Dendritic cell treated with granulocyte-macrophage colony-stimulating factor and Interleukin-4, amounts not matched to agents 40 ng/mL and 50 ng/mL, for 4 days (primary cell): ENCODE results near the gene ZNF516.

Source experiments
- H3K27ac Mint-ChIP-seq: one replicate; pipeline ENCODE4 v1.8.0; 2022; ENCODE audit warnings: mild to moderate bottlenecking, mixed read lengths
- H3K27me3 Mint-ChIP-seq: one replicate; pipeline ENCODE4 v1.8.0; 2022; ENCODE audit warnings: mild to moderate bottlenecking, mixed read lengths
- H3K36me3 Mint-ChIP-seq: one replicate; pipeline ENCODE4 v1.8.0; 2022; ENCODE audit warnings: low read depth, mixed read lengths
- H3K4me1 Mint-ChIP-seq: one replicate; pipeline ENCODE4 v1.8.0; 2022; ENCODE audit warnings: low read depth, mixed read lengths
- H3K4me3 Mint-ChIP-seq: one replicate; pipeline ENCODE4 v1.8.0; 2022; ENCODE audit warnings: mild to moderate bottlenecking, moderate library complexity, mixed read lengths
- H3K9me3 Mint-ChIP-seq: one replicate; pipeline ENCODE4 v1.8.0; 2022; ENCODE audit warnings: mixed read lengths
- intact Hi-C: fragments of 100-400 bp; cut with micrococcal nuclease; formaldehyde crosslinking; loops from one replicate; pipeline ENCODE4 v1.15.0; 2022

ZNF516 gene

DNA sequence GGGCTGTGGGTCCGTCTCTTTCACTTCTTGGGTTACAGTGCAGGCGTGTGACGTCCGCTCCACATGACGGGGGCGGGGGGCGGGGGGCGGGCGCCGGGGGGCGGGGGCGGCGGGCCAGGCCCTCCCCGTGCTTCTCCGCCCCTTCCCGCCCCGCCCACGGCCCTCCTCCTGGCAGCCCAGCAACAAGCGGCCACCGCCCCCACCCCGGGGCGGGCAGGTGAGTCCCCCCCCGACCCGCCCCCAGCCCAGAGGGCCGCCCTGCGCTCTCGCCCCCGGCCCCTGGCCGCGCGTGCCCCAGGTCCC is 3.6 kb downstream of the ZNF516 start:
- H3K9me3 Mint-ChIP-seq: no peaks in the 10 kb centered on the region
- peak overlapping the region; percentile 96 for H3K27ac Mint-ChIP-seq
- H3K4me3 Mint-ChIP-seq: peak overlapping the region; percentile 93
- H3K4me1 Mint-ChIP-seq: peaks cover 60% of the 10 kb centered on the region
- H3K27me3 Mint-ChIP-seq: no peaks in the 10 kb centered on the region
- H3K36me3 Mint-ChIP-seq: peaks cover 56% of the 10 kb centered on the region
- intact Hi-C loops: loop anchor here (5.0 to 10.0 kb wide), 2 partner anchors 61 to 623 kb away; no protein-coding TSS in a partner anchor

DNA sequence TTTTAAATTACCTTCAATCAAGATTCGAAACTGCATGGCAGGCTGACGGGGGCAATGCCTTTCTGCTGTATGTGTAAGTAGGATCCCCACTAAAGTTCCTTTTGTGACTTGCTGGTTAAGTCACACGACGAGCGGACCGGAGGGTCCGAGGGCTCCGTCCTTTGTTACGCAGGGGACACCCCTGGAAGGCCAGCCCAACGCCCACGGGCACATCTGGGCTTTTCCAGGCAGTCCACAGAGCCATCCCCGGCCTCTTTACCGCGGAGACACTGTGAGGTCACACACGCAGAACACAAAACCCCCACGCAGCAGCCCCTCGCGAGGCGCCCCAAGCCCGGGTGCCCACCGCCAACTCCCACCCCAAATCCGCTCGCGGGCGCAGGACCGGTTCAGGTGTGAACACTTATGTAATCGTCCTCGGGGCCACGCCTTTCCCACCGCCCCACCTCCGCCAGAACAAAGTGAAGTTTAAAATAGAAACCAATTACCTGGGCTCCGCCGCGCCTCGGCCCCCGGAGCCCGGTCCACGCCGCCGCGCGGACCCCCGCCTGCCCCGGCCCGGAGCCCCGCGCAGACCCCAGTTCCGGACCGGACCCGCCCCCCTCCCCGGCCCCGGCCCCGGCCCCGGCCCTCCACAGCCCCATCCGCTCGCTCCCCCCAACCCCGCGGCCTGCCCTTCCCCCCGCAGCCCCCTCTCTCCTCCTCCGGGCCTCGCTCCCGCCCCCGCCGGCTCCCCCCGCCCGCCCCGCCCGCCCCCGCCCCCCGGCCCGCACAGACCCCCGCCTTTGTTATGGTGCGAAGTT is 4.2 kb downstream of the ZNF516 start:
- intact Hi-C loops: loop anchor here (5.0 to 10.0 kb wide), 2 partner anchors 61 to 624 kb away; no protein-coding TSS in a partner anchor
- peak overlapping the region; percentile 92 for H3K4me3 Mint-ChIP-seq
- no peaks in the 10 kb centered on the region for H3K9me3 Mint-ChIP-seq
- peaks cover 61% of the 10 kb centered on the region for H3K4me1 Mint-ChIP-seq
- H3K27me3 Mint-ChIP-seq: no peaks in the 10 kb centered on the region
- peaks cover 56% of the 10 kb centered on the region for H3K36me3 Mint-ChIP-seq
- H3K27ac Mint-ChIP-seq: peak overlapping the region; percentile 90

DNA sequence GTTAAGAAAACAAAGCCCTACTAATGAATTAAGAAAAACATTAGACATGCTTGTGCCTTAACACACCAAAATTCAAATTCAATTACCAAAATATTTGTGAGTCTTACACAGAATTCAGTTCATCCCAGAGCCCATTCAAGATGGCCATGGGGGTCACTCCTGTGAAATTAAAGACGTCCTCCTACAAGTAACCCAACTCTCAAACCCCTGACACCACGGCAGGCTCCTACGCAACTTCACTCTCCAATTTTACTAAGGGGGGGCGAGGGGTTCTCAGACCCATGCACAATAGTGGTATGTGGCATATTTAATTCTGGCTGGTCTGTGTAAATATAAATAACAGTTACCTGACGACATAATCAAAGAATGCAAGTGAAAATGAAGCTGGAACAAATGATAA is 5.0 kb downstream of the ZNF516 start:
- peak overlapping the region; percentile 92 for H3K4me3 Mint-ChIP-seq
- intact Hi-C loops: loop anchor here (5.0 to 10.0 kb wide), 2 partner anchors 62 to 625 kb away; no protein-coding TSS in a partner anchor

GRCh38 chr18:76489081-76489480 is 6.0 kb downstream of the ZNF516 start:
- Mint-ChIP-seq H3K36me3 (peaks cover 55% of the 10 kb centered on the region), H3K27ac (no peak overlapping the region), H3K9me3 (no peaks in the 10 kb centered on the region), H3K27me3 (no peaks in the 10 kb centered on the region), H3K4me1 (peaks cover 79% of the 10 kb centered on the region), H3K4me3 (no peak overlapping the region)
- intact Hi-C loops: loop anchor here (5.0 to 10.0 kb wide), 3 partner anchors 78 to 196 kb away; no protein-coding TSS in a partner anchor

More for the DNA sequence above, 5.0 kb downstream of the ZNF516 start:
- H3K36me3 Mint-ChIP-seq: peaks cover 57% of the 10 kb centered on the region
- no peaks in the 10 kb centered on the region for H3K27me3 Mint-ChIP-seq
- H3K9me3 Mint-ChIP-seq: no peaks in the 10 kb centered on the region
- H3K4me1 Mint-ChIP-seq: peaks cover 69% of the 10 kb centered on the region
- peak overlapping the region; percentile 90 for H3K27ac Mint-ChIP-seq

GRCh38 chr18:76488190-76488589 is 6.9 kb downstream of the ZNF516 start:
- intact Hi-C loops: loop anchor here (5.0 to 10.0 kb wide), 3 partner anchors 79 to 197 kb away; no protein-coding TSS in a partner anchor
- H3K4me1 Mint-ChIP-seq: peaks cover 82% of the 10 kb centered on the region
- no peaks in the 10 kb centered on the region for H3K9me3 Mint-ChIP-seq
- H3K27me3 Mint-ChIP-seq: no peaks in the 10 kb centered on the region
- peak overlapping the region; percentile 15 for H3K27ac Mint-ChIP-seq
- peaks cover 55% of the 10 kb centered on the region for H3K36me3 Mint-ChIP-seq
- no peak overlapping the region for H3K4me3 Mint-ChIP-seq

GRCh38 chr18:76487782-76488181 is 7.3 kb downstream of the ZNF516 start:
- peak overlapping the region; percentile 15 for H3K27ac Mint-ChIP-seq
- peaks cover 85% of the 10 kb centered on the region for H3K4me1 Mint-ChIP-seq
- intact Hi-C loops: loop anchor here (5.0 to 10.0 kb wide), 3 partner anchors 80 to 197 kb away; no protein-coding TSS in a partner anchor

GRCh38 chr18:76487070-76487469 is 8.0 kb downstream of the ZNF516 start:
- H3K27ac Mint-ChIP-seq: peak overlapping the region; percentile 12
- H3K36me3 Mint-ChIP-seq: peaks cover 57% of the 10 kb centered on the region
- H3K27me3 Mint-ChIP-seq: no peaks in the 10 kb centered on the region
- no peaks in the 10 kb centered on the region for H3K9me3 Mint-ChIP-seq
- H3K4me1 Mint-ChIP-seq: peaks cover 85% of the 10 kb centered on the region
- intact Hi-C loops: loop anchor here (5.0 to 10.0 kb wide), 3 partner anchors 80 to 198 kb away; no protein-coding TSS in a partner anchor
- no peak overlapping the region for H3K4me3 Mint-ChIP-seq

More at GRCh38 chr18:76487782-76488181, 7.3 kb downstream of the ZNF516 start:
- H3K4me3 Mint-ChIP-seq: no peak overlapping the region
- no peaks in the 10 kb centered on the region for H3K9me3 Mint-ChIP-seq
- peaks cover 57% of the 10 kb centered on the region for H3K36me3 Mint-ChIP-seq
- H3K27me3 Mint-ChIP-seq: no peaks in the 10 kb centered on the region

GRCh38 chr18:76486574-76486973 is 8.5 kb downstream of the ZNF516 start:
- Mint-ChIP-seq H3K4me1 (peaks cover 82% of the 10 kb centered on the region), H3K4me3 (no peak overlapping the region), H3K9me3 (no peaks in the 10 kb centered on the region), H3K36me3 (peaks cover 55% of the 10 kb centered on the region), H3K27ac (peak overlapping the region; percentile 12), H3K27me3 (no peaks in the 10 kb centered on the region)
- intact Hi-C loops: loop anchor here (5.0 to 10.0 kb wide), 3 partner anchors 81 to 198 kb away; no protein-coding TSS in a partner anchor

GRCh38 chr18:76486038-76486437 is 9.0 kb downstream of the ZNF516 start:
- H3K4me3 Mint-ChIP-seq: no peak overlapping the region
- no peaks in the 10 kb centered on the region for H3K9me3 Mint-ChIP-seq
- peak overlapping the region; percentile 12 for H3K27ac Mint-ChIP-seq
- intact Hi-C loops: loop anchor here (5.0 to 10.0 kb wide), 3 partner anchors 81 to 199 kb away; no protein-coding TSS in a partner anchor
- H3K27me3 Mint-ChIP-seq: no peaks in the 10 kb centered on the region
- H3K4me1 Mint-ChIP-seq: peaks cover 86% of the 10 kb centered on the region
- peaks cover 59% of the 10 kb centered on the region for H3K36me3 Mint-ChIP-seq

DNA sequence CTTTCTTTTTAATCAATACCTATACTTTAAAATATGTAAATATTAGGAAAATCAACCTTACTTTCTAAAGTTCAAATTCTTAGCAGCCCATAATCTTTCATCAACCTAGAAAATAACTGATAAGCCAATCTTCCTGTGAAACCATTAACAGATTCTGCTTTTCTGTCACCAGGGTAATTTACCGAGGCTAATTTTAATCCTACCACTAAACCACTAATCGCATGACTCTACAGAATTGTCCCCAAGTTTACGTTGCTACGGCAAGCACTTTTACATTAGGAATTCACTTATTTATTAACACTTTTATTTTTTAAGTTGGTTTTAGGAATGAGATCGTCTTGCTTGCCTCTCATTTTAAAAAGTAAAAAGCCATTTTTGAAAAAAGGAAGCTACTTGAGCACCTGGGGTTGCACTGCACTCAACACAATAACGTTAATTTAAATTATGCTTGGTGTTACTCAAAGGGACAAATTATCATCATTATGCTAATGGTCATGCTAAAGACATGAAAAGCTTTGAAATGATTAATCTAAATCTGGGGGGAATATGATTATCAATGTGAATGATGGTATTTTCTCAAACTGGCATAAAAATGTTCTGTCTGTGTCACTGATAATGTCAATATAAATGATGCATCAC is 10.2 kb downstream of the ZNF516 start:
- Mint-ChIP-seq H3K27ac (no peak overlapping the region), H3K4me1 (peaks cover 84% of the 10 kb centered on the region), H3K36me3 (peaks cover 57% of the 10 kb centered on the region), H3K9me3 (no peaks in the 10 kb centered on the region), H3K4me3 (no peak overlapping the region), H3K27me3 (no peaks in the 10 kb centered on the region)
- intact Hi-C loops: loop anchor here (5.0 to 10.0 kb wide), 3 partner anchors 82 to 200 kb away; no protein-coding TSS in a partner anchor

GRCh38 chr18:76483780-76484179 is 11.3 kb downstream of the ZNF516 start:
- Mint-ChIP-seq H3K27ac (peak overlapping the region; percentile 18), H3K4me3 (no peak overlapping the region), H3K27me3 (no peaks in the 10 kb centered on the region), H3K9me3 (no peaks in the 10 kb centered on the region), H3K4me1 (peaks cover 87% of the 10 kb centered on the region), H3K36me3 (peaks cover 57% of the 10 kb centered on the region)
- intact Hi-C loops: loop anchor here (10.0 kb wide), 1 partner anchor 201 kb away; no protein-coding TSS in a partner anchor

- H3K27ac Mint-ChIP-seq: peak overlapping the region; percentile 18
- H3K9me3 Mint-ChIP-seq: no peaks in the 10 kb centered on the region
- no peaks in the 10 kb centered on the region for H3K27me3 Mint-ChIP-seq
- H3K36me3 Mint-ChIP-seq: peaks cover 57% of the 10 kb centered on the region
- H3K4me1 Mint-ChIP-seq: peaks cover 89% of the 10 kb centered on the region
- intact Hi-C loops: loop anchor here (10.0 kb wide), 1 partner anchor 202 kb away; no protein-coding TSS in a partner anchor
- no peak overlapping the region for H3K4me3 Mint-ChIP-seq
These were observed 11.9 kb downstream of the ZNF516 start for GRCh38 chr18:76482971-76483691.

DNA sequence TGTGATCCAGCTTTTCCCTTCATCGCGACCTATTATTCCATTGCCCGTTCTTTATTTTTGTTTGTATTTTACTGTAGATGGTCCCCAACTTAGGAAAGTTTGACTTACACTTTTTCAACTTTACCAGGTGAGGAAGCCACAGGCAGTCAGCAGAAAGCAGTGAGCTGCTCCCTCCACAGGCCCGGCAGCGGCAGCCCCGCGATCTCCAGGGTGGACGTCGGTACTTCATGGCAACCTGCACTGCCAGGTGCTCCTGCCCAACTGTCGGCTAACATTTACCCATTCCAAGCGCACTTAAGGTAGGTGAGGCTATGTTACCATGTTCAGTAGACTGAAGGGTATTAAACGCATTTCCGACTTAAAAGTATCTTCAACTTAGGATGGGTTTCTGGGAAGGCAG is 12.8 kb downstream of the ZNF516 start:
- H3K27me3 Mint-ChIP-seq: no peaks in the 10 kb centered on the region
- no peak overlapping the region for H3K27ac Mint-ChIP-seq
- no peak overlapping the region for H3K4me3 Mint-ChIP-seq
- intact Hi-C loops: loop anchor here (10.0 kb wide), 1 partner anchor 203 kb away; no protein-coding TSS in a partner anchor
- no peaks in the 10 kb centered on the region for H3K9me3 Mint-ChIP-seq
- H3K36me3 Mint-ChIP-seq: peaks cover 57% of the 10 kb centered on the region
- peaks cover 90% of the 10 kb centered on the region for H3K4me1 Mint-ChIP-seq
